HCT116 (cell line): Measurements from ENCODE around the gene ELANE. TPM values are rescaled to one million over a fixed set of nuclear protein-coding genes. Genes with fewer than 3 reads are reported as not detected.

Experiments used
- ATAC-seq: fragments of 200-7000 bp; cut with Tn5 transposase; 2 replicates; pipeline ENCODE4 v1.9.1; 2020; ENCODE audit warnings: mild to moderate bottlenecking, moderate library complexity
- BruUV-seq: library from RNA; stranded (reverse); fragments of 400-500 nt; replicated peaks from 2 replicates; lab custom pipeline; 2021; lab: Mats Ljungman, UMichigan
- CTCF ChIA-PET: fragments of 300-600 bp; sonication (Branson Sonifier 250); formaldehyde crosslinking; loops from one replicate; lab custom pipeline; 2021; ENCODE audit warnings: antibody characterized with exemption; lab: Charles Lee
- POLR2A ChIA-PET: fragments of 300-600, 350-600 bp; sonication (Branson Sonifier 250); formaldehyde crosslinking; loops from one replicate; lab custom pipeline; 2021; ENCODE audit warnings: antibody characterized with exemption; lab: Charles Lee
- RAD21 ChIA-PET, 2 experiments: fragments of 300-600 bp; sonication (Branson Sonifier 250); formaldehyde crosslinking; loops; one replicate each; lab custom pipeline; 2023; ENCODE audit warnings: low total read pairs in 2 of 2; ENCODE audit not compliant: uncharacterized antibody in 2 of 2, unreplicated experiment in 2 of 2, low non-redundant PET in 1 of 2; lab: Charles Lee
- DNase-seq: peaks from one replicate; pipeline ENCODE4 v3.0.0-alpha.2; 2010; ENCODE audit warnings: low read depth, low spot score
- H2AFZ ChIP-seq: fragments of 200-600 bp; shearing (Covaris generic), sonication (generic); 2 replicates; pipeline ENCODE4 v1.6.1; 2017; ENCODE audit warnings: low read depth, mixed run types, mixed read lengths, antibody characterized with exemption, low read length; ENCODE audit not compliant: poor library complexity, severe bottlenecking
- H3K27ac ChIP-seq: 2 replicates; pipeline ENCODE4 v1.5.1; 2012; ENCODE audit warnings: low read depth, low read length
- H3K27me3 ChIP-seq: fragments of 200-600 bp; sonication (generic); 2 replicates; pipeline ENCODE4 v1.6.1; 2016; ENCODE audit warnings: mixed run types, low read length, mixed read lengths; ENCODE audit not compliant: insufficient read depth
- H3K36me3 ChIP-seq, 2 experiments: fragments of 200-500 bp in 1 of 2; fragments of 200-600 bp in 1 of 2; sonication (Bioruptor generic) in 1 of 2; sonication (generic) in 1 of 2; 2 replicates each; pipeline versions ENCODE4 v1.5.1 to v1.6.1; 2014 to 2016; ENCODE audit warnings: low read length in 2 of 2, inconsistent platforms in 1 of 2, mixed read lengths in 1 of 2, mixed run types in 1 of 2; ENCODE audit not compliant: insufficient read depth in 2 of 2, control insufficient read depth in 1 of 2
- H3K4me1 ChIP-seq, 2 experiments: fragments of 200-600 bp in 1 of 2; sonication (generic) in 1 of 2; 2 replicates each; pipeline versions ENCODE4 v1.5.1 to v1.6.1; 2012 to 2017; ENCODE audit warnings: low read length in 2 of 2, inconsistent platforms in 1 of 2, mild to moderate bottlenecking in 1 of 2, mixed read lengths in 1 of 2, mixed run types in 1 of 2, moderate library complexity in 1 of 2; ENCODE audit not compliant: insufficient read depth in 2 of 2, control insufficient read depth in 1 of 2
- H3K4me2 ChIP-seq: fragments of 200-600 bp; sonication (generic); 2 replicates; pipeline ENCODE4 v1.6.1; 2017; ENCODE audit warnings: mixed run types, low read length, mixed read lengths
- H3K4me3 ChIP-seq, 2 experiments: fragments of 200-600 bp in 1 of 2; sonication (generic) in 1 of 2; replicated peaks in 1 of 2; 2 replicates each; pipeline ENCODE4 v1.5.1; 2011 to 2016; ENCODE audit warnings: low read length in 2 of 2, control low read depth in 1 of 2, low read depth in 1 of 2, mild to moderate bottlenecking in 1 of 2, mixed read lengths in 1 of 2, mixed run types in 1 of 2
- H3K79me2 ChIP-seq: fragments of 200-600 bp; sonication (generic); 2 replicates; pipeline ENCODE4 v1.6.1; 2017; ENCODE audit warnings: mild to moderate bottlenecking, mixed run types, low read length, moderate library complexity, mixed read lengths; ENCODE audit not compliant: insufficient read depth
- H3K9ac ChIP-seq: fragments of 200-600 bp; sonication (generic); 2 replicates; pipeline ENCODE4 v1.6.1; 2016; ENCODE audit warnings: low read length, mixed read lengths
- H3K9me2 ChIP-seq: fragments of 200-600 bp; sonication (generic), shearing (Covaris generic); 2 replicates; pipeline ENCODE4 v1.6.1; 2017; ENCODE audit warnings: mixed run types, mild to moderate bottlenecking, moderate library complexity; ENCODE audit not compliant: insufficient read depth
- H3K9me3 ChIP-seq, 2 experiments: fragments of 200-500 bp in 1 of 2; fragments of 200-600 bp in 1 of 2; sonication (Bioruptor generic) in 1 of 2; sonication (generic) in 1 of 2; 2 replicates each; pipeline ENCODE4 v1.6.1; 2014 to 2017; ENCODE audit warnings: low read length in 2 of 2, mixed read lengths in 2 of 2, inconsistent platforms in 1 of 2, low read depth in 1 of 2, mild to moderate bottlenecking in 1 of 2, mixed run types in 1 of 2, moderate library complexity in 1 of 2; ENCODE audit not compliant: control insufficient read depth in 1 of 2, insufficient read depth in 1 of 2
- H4K20me1 ChIP-seq: fragments of 200-600 bp; sonication (generic), shearing (Covaris generic); 2 replicates; pipeline ENCODE4 v1.6.1; 2017; ENCODE audit warnings: mixed run types, mild to moderate bottlenecking, moderate library complexity; ENCODE audit not compliant: insufficient read depth
- ATF3 ChIP-seq: IDR thresholded peaks from 2 replicates; pipeline ENCODE4 v1.6.1; 2012
- CEBPB ChIP-seq: IDR thresholded peaks from 2 replicates; pipeline ENCODE4 v1.6.1; 2012; ENCODE audit warnings: low read depth
- CTCF ChIP-seq, 3 experiments: fragments of 200-600 bp in 1 of 3; sonication (generic) in 1 of 3; IDR thresholded peaks in 2 of 3; conservative IDR thresholded peaks in 1 of 3; 2 replicates each; pipeline ENCODE4 v1.5.1; 2012 to 2017; ENCODE audit warnings: low read depth in 2 of 3, low read length in 2 of 3, antibody characterized with exemption in 1 of 3, borderline replicate concordance in 1 of 3, control low read depth in 1 of 3, mild to moderate bottlenecking in 1 of 3, mixed read lengths in 1 of 3, mixed run types in 1 of 3, moderate library complexity in 1 of 3; ENCODE audit not compliant: insufficient read depth in 1 of 3
- FOSL1 ChIP-seq: IDR thresholded peaks from 2 replicates; pipeline ENCODE4 v1.6.1; 2012; ENCODE audit warnings: low read depth
- JUND ChIP-seq: IDR thresholded peaks from 2 replicates; pipeline ENCODE4 v1.6.1; 2012
- POLR2AphosphoS5 ChIP-seq: IDR thresholded peaks from 2 replicates; pipeline ENCODE4 v1.6.1; 2011; ENCODE audit warnings: mild to moderate bottlenecking, low read depth, low read length, moderate library complexity
- SIN3A ChIP-seq: IDR thresholded peaks from 2 replicates; pipeline ENCODE4 v1.6.1; 2012; ENCODE audit warnings: low read depth
- SRF ChIP-seq: IDR thresholded peaks from 2 replicates; pipeline ENCODE4 v1.6.1; 2012; ENCODE audit warnings: low read depth
- TCF7L2 ChIP-seq: IDR thresholded peaks from 2 replicates; pipeline ENCODE4 v1.7.0; 2011; ENCODE audit warnings: borderline replicate concordance, inconsistent platforms; ENCODE audit not compliant: insufficient read depth, insufficient read length; ENCODE audit errors: extremely low read depth
- ZBTB33 ChIP-seq: IDR thresholded peaks from 2 replicates; pipeline ENCODE4 v1.6.1; 2011; ENCODE audit warnings: mild to moderate bottlenecking, low read length, moderate library complexity; ENCODE audit not compliant: insufficient replicate concordance; ENCODE audit errors: extremely low read depth
- ZFX ChIP-seq: fragments of 450-650 bp; IDR thresholded peaks from 2 replicates; pipeline ENCODE4 v1.6.1; 2017
- ZNF274 ChIP-seq: fragments of 200-500 bp; sonication (Bioruptor generic); IDR thresholded peaks from 2 replicates; pipeline ENCODE4 v1.6.1; 2014; ENCODE audit warnings: mild to moderate bottlenecking, low read depth, low read length, inconsistent platforms
- intact Hi-C: fragments of 100-400 bp; cut with micrococcal nuclease; formaldehyde crosslinking; loops from 2 replicates; pipeline ENCODE4 v1.10.0; 2022
- total RNA-seq: library from RNA; stranded (reverse); gene quantifications from one replicate; pipeline ENCODE4 v1.2.1, GENCODE V29; 2021; ENCODE audit not compliant: unreplicated experiment

ELANE gene
- total RNA-seq, 1 experiment from 2014 or later, result not detected

- no peak for TF ChIP-seq TCF7L2
These were observed 33.6 kb downstream of the ELANE start (continued) for GRCh38 chr19:885536-886224.

GRCh38 chr19:887072-887471 is 35.0 kb downstream of the ELANE start:
- Histone ChIP-seq H3K9me3 (no peaks in the 10 kb centered on the region), H3K4me3 (no peak overlapping the region), H3K27ac (no peak overlapping the region), H3K9ac (no peak overlapping the region), H3K4me2 (no peak overlapping the region), H2AFZ (no peak overlapping the region), H3K36me3 (peaks cover 9 to 26% of the 10 kb centered on the region in 2 experiments; a peak in 3 of 4 replicates), H3K27me3 (no peaks in the 10 kb centered on the region), H3K79me2 (peaks cover 8% of the 10 kb centered on the region; the same call in 1 of the 2 replicates), H4K20me1 (no peaks in the 10 kb centered on the region), H3K4me1 (peaks cover 20 to 25% of the 10 kb centered on the region in 2 experiments), H3K9me2 (no peaks in the 10 kb centered on the region)
- DNase-seq, result no peak
- ATAC-seq, result no peak
- no peak for TF ChIP-seq ZFX
- no peak for TF ChIP-seq CTCF (IDR thresholded peaks at IDR 0.05 in 2 of 3, conservative IDR thresholded peaks at IDR 0.05 in 1 of 3; ENCODE audit: borderline replicate concordance in 1 of 3, insufficient read depth in 1 of 3, low read depth in 2 of 3, low read length in 2 of 3)
- TF ChIP-seq ATF3, result no peak
- TF ChIP-seq ZBTB33, result no peak
- no peak for TF ChIP-seq TCF7L2
- no peak for TF ChIP-seq POLR2AphosphoS5
- no peak for TF ChIP-seq FOSL1
- TF ChIP-seq CEBPB, result no peak
- TF ChIP-seq SRF, result no peak
- TF ChIP-seq JUND, result no peak
- no peak for TF ChIP-seq SIN3A
- no peak for TF ChIP-seq ZNF274
- RAD21 ChIA-PET, result no interaction called here
- POLR2A ChIA-PET, result no interaction called here
- intact Hi-C loops, result no loop called here
- CTCF ChIA-PET, result no interaction called here
- BruUV-seq, result no TSS peak
